Measurements from ENCODE around the gene MBLAC1. TPM values are rescaled to one million over a fixed set of nuclear protein-coding genes. Genes with fewer than 3 reads are reported as not detected.

The MBLAC1 gene
- total and polyA plus RNA-seq, 9 of the 15 experiments (the other 6 are each of a cell fraction or from before 2014, with no cell fraction given): 0.03 to 3.1 (median 0.52) TPM

DNA sequence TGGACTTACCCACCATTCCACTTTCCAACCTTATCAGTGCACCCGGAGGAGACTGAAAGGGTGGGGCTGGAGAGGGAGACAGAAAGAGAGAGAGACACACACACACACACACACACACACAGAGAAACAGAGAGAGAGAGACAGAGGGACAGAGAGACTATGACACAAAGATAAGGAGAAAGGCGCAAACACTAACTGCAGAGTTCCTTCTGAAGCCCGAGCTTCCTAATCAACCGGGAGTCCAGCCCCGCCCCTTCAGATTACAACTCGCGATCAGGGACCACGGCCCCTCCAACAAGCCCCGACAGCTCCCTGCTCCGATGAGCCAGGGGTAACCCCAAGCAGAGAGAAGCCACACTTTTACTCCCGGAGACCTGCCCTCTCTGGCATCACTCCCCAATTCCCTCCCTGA, 41.2 kb downstream of the MBLAC1 start (continued):
- TF ChIP-seq, protein P1, sequence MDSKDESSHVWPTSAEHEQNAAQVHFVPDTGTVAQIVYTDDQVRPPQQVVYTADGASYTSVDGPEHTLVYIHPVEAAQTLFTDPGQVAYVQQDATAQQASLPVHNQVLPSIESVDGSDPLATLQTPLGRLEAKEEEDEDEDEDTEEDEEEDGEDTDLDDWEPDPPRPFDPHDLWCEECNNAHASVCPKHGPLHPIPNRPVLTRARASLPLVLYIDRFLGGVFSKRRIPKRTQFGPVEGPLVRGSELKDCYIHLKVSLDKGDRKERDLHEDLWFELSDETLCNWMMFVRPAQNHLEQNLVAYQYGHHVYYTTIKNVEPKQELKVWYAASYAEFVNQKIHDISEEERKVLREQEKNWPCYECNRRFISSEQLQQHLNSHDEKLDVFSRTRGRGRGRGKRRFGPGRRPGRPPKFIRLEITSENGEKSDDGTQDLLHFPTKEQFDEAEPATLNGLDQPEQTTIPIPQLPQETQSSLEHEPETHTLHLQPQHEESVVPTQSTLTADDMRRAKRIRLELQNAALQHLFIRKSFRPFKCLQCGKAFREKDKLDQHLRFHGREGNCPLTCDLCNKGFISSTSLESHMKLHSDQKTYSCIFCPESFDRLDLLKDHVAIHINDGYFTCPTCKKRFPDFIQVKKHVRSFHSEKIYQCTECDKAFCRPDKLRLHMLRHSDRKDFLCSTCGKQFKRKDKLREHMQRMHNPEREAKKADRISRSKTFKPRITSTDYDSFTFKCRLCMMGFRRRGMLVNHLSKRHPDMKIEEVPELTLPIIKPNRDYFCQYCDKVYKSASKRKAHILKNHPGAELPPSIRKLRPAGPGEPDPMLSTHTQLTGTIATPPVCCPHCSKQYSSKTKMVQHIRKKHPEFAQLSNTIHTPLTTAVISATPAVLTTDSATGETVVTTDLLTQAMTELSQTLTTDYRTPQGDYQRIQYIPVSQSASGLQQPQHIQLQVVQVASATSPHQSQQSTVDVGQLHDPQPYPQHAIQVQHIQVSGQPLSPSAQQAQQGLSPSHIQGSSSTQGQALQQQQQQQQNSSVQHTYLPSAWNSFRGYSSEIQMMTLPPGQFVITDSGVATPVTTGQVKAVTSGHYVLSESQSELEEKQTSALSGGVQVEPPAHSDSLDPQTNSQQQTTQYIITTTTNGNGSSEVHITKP (IDR thresholded peaks at IDR 0.05; ENCODE audit: partially characterized antibody): peak; percentile 75
- TF ChIP-seq, protein P2, sequence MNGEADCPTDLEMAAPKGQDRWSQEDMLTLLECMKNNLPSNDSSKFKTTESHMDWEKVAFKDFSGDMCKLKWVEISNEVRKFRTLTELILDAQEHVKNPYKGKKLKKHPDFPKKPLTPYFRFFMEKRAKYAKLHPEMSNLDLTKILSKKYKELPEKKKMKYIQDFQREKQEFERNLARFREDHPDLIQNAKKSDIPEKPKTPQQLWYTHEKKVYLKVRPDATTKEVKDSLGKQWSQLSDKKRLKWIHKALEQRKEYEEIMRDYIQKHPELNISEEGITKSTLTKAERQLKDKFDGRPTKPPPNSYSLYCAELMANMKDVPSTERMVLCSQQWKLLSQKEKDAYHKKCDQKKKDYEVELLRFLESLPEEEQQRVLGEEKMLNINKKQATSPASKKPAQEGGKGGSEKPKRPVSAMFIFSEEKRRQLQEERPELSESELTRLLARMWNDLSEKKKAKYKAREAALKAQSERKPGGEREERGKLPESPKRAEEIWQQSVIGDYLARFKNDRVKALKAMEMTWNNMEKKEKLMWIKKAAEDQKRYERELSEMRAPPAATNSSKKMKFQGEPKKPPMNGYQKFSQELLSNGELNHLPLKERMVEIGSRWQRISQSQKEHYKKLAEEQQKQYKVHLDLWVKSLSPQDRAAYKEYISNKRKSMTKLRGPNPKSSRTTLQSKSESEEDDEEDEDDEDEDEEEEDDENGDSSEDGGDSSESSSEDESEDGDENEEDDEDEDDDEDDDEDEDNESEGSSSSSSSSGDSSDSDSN (IDR thresholded peaks at IDR 0.05; ENCODE audit: borderline replicate concordance in 1 of 2, low read depth in 2 of 2, low read length in 2 of 2): no peak
- TF ChIP-seq, protein P3, sequence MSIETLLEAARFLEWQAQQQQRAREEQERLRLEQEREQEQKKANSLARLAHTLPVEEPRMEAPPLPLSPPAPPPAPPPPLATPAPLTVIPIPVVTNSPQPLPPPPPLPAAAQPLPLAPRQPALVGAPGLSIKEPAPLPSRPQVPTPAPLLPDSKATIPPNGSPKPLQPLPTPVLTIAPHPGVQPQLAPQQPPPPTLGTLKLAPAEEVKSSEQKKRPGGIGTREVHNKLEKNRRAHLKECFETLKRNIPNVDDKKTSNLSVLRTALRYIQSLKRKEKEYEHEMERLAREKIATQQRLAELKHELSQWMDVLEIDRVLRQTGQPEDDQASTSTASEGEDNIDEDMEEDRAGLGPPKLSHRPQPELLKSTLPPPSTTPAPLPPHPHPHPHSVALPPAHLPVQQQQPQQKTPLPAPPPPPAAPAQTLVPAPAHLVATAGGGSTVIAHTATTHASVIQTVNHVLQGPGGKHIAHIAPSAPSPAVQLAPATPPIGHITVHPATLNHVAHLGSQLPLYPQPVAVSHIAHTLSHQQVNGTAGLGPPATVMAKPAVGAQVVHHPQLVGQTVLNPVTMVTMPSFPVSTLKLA (conservative IDR thresholded peaks at IDR 0.05): peak in 1 of 2 experiments; percentile 66; a peak in 2 of 4 replicates
- TF ChIP-seq ZFPM2 (CRISPR knock-in tag; IDR thresholded peaks at IDR 0.05): no peak
- peak; percentile 89; the same call in 1 of the 2 replicates for TF ChIP-seq MCM3 (IDR thresholded peaks at IDR 0.05)
- TF ChIP-seq DIDO1 (tag; IDR thresholded peaks at IDR 0.05; ENCODE audit: low read depth): 0 out of 2 replicates have a peak, but pooled peaks have one; percentile 50
- no peak for TF ChIP-seq CREBBP (IDR thresholded peaks at IDR 0.05; ENCODE audit: low read depth, low read length)
- no peak for TF ChIP-seq SIN3B (IDR thresholded peaks at IDR 0.05; ENCODE audit: low read depth)
- TF ChIP-seq MCM2 (IDR thresholded peaks at IDR 0.05; ENCODE audit: low read depth): no peak
- TF ChIP-seq NUFIP1 (IDR thresholded peaks at IDR 0.05; ENCODE audit: partially characterized antibody): no peak
- TF ChIP-seq SMAD4 (CRISPR knock-in tag; conservative IDR thresholded peaks at IDR 0.05): peak; percentile 97
- no peak for TF ChIP-seq TCF7L2 (IDR thresholded peaks at IDR 0.05; ENCODE audit: low read depth, low read length)
- TF ChIP-seq ZNF507 (tag; conservative IDR thresholded peaks at IDR 0.05): no peak
- no peak for TF ChIP-seq SRF (CRISPR knock-in tag; IDR thresholded peaks at IDR 0.05)
- TF ChIP-seq, protein P4, sequence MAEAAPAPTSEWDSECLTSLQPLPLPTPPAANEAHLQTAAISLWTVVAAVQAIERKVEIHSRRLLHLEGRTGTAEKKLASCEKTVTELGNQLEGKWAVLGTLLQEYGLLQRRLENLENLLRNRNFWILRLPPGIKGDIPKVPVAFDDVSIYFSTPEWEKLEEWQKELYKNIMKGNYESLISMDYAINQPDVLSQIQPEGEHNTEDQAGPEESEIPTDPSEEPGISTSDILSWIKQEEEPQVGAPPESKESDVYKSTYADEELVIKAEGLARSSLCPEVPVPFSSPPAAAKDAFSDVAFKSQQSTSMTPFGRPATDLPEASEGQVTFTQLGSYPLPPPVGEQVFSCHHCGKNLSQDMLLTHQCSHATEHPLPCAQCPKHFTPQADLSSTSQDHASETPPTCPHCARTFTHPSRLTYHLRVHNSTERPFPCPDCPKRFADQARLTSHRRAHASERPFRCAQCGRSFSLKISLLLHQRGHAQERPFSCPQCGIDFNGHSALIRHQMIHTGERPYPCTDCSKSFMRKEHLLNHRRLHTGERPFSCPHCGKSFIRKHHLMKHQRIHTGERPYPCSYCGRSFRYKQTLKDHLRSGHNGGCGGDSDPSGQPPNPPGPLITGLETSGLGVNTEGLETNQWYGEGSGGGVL (CRISPR knock-in tag; IDR thresholded peaks at IDR 0.05): no peak
- TF ChIP-seq HNRNPUL1 (IDR thresholded peaks at IDR 0.05; ENCODE audit: low read length): no peak
